NCI-H2196 (cell line): Measurements from ENCODE around the gene DCT.

Source experiments
- DNase-seq: peaks from one replicate; lab custom pipeline; 2025; ENCODE audit not compliant: unreplicated experiment; lab: John Stamatoyannopoulos, UW

Gene DCT

GRCh38 chr13:94454906-94455305, 24.6 kb downstream of the DCT start:
- DNase-seq, result no peak

- DNase-seq, result no peak
These were observed 25.1 kb downstream of the DCT start for GRCh38 chr13:94454334-94454733.

GRCh38 chr13:94444826-94445225, 34.7 kb downstream of the DCT start:
- no peak for DNase-seq

GRCh38 chr13:94435604-94436226, 43.8 kb downstream of the DCT start:
- peak; percentile 30 for DNase-seq

GRCh38 chr13:94433055-94433961, 46.2 kb downstream of the DCT start:
- DNase-seq, result no peak

GRCh38 chr13:94431987-94432386, 47.5 kb downstream of the DCT start:
- no peak for DNase-seq

- DNase-seq, result no peak
These were observed 47.9 kb downstream of the DCT start for GRCh38 chr13:94431574-94431973.

GRCh38 chr13:94427313-94427953, 52.0 kb downstream of the DCT start:
- DNase-seq, result no peak

- DNase-seq, result no peak
These were observed 59.6 kb downstream of the DCT start for GRCh38 chr13:94419925-94420305.

- DNase-seq, result no peak
These were observed 60.1 kb downstream of the DCT start for GRCh38 chr13:94419304-94419924.

- no peak for DNase-seq
These were observed 62.2 kb downstream of the DCT start for GRCh38 chr13:94417294-94417693.

- DNase-seq, result peak; percentile 1
These were observed 62.9 kb downstream of the DCT start for GRCh38 chr13:94416454-94417080.

GRCh38 chr13:94415500-94416237, 63.8 kb downstream of the DCT start:
- no peak for DNase-seq

- DNase-seq, result no peak
These were observed 64.8 kb downstream of the DCT start for GRCh38 chr13:94414708-94415107.

GRCh38 chr13:94414141-94414540, 65.3 kb downstream of the DCT start:
- DNase-seq, result no peak

GRCh38 chr13:94413598-94413944, 65.9 kb downstream of the DCT start:
- DNase-seq, result no peak

GRCh38 chr13:94412870-94413597, 66.4 kb downstream of the DCT start:
- no peak for DNase-seq

GRCh38 chr13:94411747-94412146, 67.7 kb downstream of the DCT start:
- no peak for DNase-seq

GRCh38 chr13:94408314-94409036, 71.0 kb downstream of the DCT start:
- no peak for DNase-seq
